CD4-positive, CD25-positive, alpha-beta regulatory T cell (primary cell): ENCODE data around the gene ATP13A2. TPM values are rescaled to one million over a fixed set of nuclear protein-coding genes. Genes with fewer than 3 reads are reported as not detected.

ENCODE experiments used
- ATAC-seq, 2 donors: fragments of 150-1000 bp; cut with Tn5 transposase; one replicate each; pipeline ENCODE4 v1.10.0; 2021; ENCODE audit warnings: low read depth in 2 of 2, moderate number of reproducible peaks in 2 of 2, moderate library complexity in 1 of 2
- DNase-seq, 3 donors: peaks; one replicate each; pipeline versions ENCODE4 v3.0.0 to v3.0.0-alpha.2; 2012 to 2022; ENCODE audit warnings: mixed read lengths in 1 of 3
- H3K27ac ChIP-seq: one replicate; pipeline ENCODE4 v1.7.0; 2013; ENCODE audit warnings: mild to moderate bottlenecking, low read length; ENCODE audit not compliant: insufficient read depth, poor library complexity, severe bottlenecking
- H3K27me3 ChIP-seq: one replicate; pipeline ENCODE4 v1.7.0; 2013; ENCODE audit warnings: low read length; ENCODE audit not compliant: control insufficient read depth, insufficient read depth
- H3K36me3 ChIP-seq: one replicate; pipeline ENCODE4 v1.7.0; 2013; ENCODE audit warnings: mild to moderate bottlenecking, low read length, moderate library complexity; ENCODE audit not compliant: control insufficient read depth, insufficient read depth
- H3K4me1 ChIP-seq: 2 replicates; pipeline ENCODE4 v1.7.0; 2013; ENCODE audit warnings: mild to moderate bottlenecking, low read length; ENCODE audit not compliant: insufficient read depth, control insufficient read depth, poor library complexity, severe bottlenecking
- H3K4me3 ChIP-seq: one replicate; pipeline ENCODE4 v1.7.0; 2013; ENCODE audit warnings: low read depth, mild to moderate bottlenecking, low read length, moderate library complexity
- H3K9me3 ChIP-seq, 2 experiments: 1 replicate in 1 of 2; 2 replicates in 1 of 2; pipeline ENCODE4 v1.7.0; 2013; ENCODE audit warnings: low read length in 2 of 2, mild to moderate bottlenecking in 1 of 2, moderate library complexity in 1 of 2; ENCODE audit not compliant: control insufficient read depth in 2 of 2
- H3K27ac Mint-ChIP-seq, 3 donors: one replicate each; pipeline ENCODE4 v1.8.0; 2020 to 2022; ENCODE audit warnings: mild to moderate bottlenecking in 3 of 3, mixed read lengths in 3 of 3, moderate library complexity in 2 of 3
- H3K27me3 Mint-ChIP-seq: one replicate; pipeline ENCODE4 v1.8.0; 2022; ENCODE audit warnings: mild to moderate bottlenecking, mixed read lengths
- H3K36me3 Mint-ChIP-seq: one replicate; pipeline ENCODE4 v1.8.0; 2020; ENCODE audit warnings: mixed read lengths
- H3K4me1 Mint-ChIP-seq, 4 donors: one replicate each; pipeline ENCODE4 v1.8.0; 2020 to 2022; ENCODE audit warnings: mixed read lengths in 4 of 4, mild to moderate bottlenecking in 1 of 4
- H3K4me3 Mint-ChIP-seq, 4 donors: one replicate each; pipeline ENCODE4 v1.8.0; 2020 to 2022; ENCODE audit warnings: mild to moderate bottlenecking in 4 of 4, mixed read lengths in 4 of 4, moderate library complexity in 3 of 4
- H3K9me3 Mint-ChIP-seq, 7 donors: one replicate each; pipeline ENCODE4 v1.8.0; 2020 to 2022; ENCODE audit warnings: mixed read lengths in 7 of 7, mild to moderate bottlenecking in 3 of 7, moderate library complexity in 2 of 7
- polyA plus RNA-seq, 4 donors: library from polyadenylated mRNA; unstranded; fragments of 300-500 nt; fragmentation: Illumina TruSeq; gene quantifications; one replicate each; pipeline ENCODE4 v1.2.3, GENCODE V29; 2021
- total RNA-seq: library from RNA; stranded (reverse); gene quantifications from one replicate; pipeline ENCODE4 v1.2.3, GENCODE V29; 2022

The ATP13A2 gene
- total and polyA plus RNA-seq, 5 donors from 2014 or later: 29.7 to 41.7 (median 33.0) TPM

GRCh38 chr1:16986962-16987361, 24.8 kb downstream of the ATP13A2 start:
- DNase-seq (no peak), ATAC-seq (no peak)
- H3K27ac Mint-ChIP-seq: no peak overlapping the region
- H3K27me3 ChIP-seq: no peaks in the 10 kb centered on the region
- H3K9me3 ChIP-seq: no peaks in the 10 kb centered on the region
- peaks cover 15% of the 10 kb centered on the region for H3K36me3 ChIP-seq
- peaks cover 6% of the 10 kb centered on the region for H3K27me3 Mint-ChIP-seq
- peaks cover 15% of the 10 kb centered on the region for H3K36me3 Mint-ChIP-seq
- no peaks in the 10 kb centered on the region for H3K9me3 Mint-ChIP-seq
- no peak overlapping the region for H3K27ac ChIP-seq
- no peak overlapping the region for H3K4me3 Mint-ChIP-seq
- H3K4me1 Mint-ChIP-seq: no peaks in the 10 kb centered on the region
- H3K4me1 ChIP-seq: no peaks in the 10 kb centered on the region
- H3K4me3 ChIP-seq: no peak overlapping the region

DNA sequence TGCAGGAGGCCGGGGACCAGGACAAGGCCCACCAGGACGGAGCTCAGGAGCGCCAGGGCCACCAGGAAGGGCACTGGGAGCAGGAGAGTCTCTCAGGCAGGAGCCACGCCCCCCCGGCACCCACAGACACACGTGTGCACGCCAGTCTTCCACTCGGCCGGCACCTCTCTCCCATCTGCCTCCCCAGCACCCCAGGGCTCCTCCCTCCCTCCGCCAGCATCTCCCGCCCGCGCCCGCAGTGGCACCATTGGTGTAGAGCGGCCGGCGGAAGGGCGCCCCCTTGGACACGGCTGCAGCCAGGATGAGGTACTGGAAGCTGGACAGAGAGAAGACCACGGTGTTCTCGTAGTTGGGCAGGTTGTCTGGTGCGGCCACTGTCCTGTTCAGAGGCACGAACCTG, 25.2 kb downstream of the ATP13A2 start:
- no peak for DNase-seq
- H3K4me3 ChIP-seq: no peak overlapping the region
- no peak for ATAC-seq
- no peak overlapping the region for H3K27ac Mint-ChIP-seq
- no peaks in the 10 kb centered on the region for H3K4me1 ChIP-seq
- no peak overlapping the region for H3K4me3 Mint-ChIP-seq
- peaks cover 15% of the 10 kb centered on the region for H3K36me3 ChIP-seq
- no peaks in the 10 kb centered on the region for H3K9me3 Mint-ChIP-seq
- peaks cover 15% of the 10 kb centered on the region for H3K36me3 Mint-ChIP-seq
- H3K9me3 ChIP-seq: no peaks in the 10 kb centered on the region
- H3K27me3 Mint-ChIP-seq: peaks cover 7% of the 10 kb centered on the region
- no peak overlapping the region for H3K27ac ChIP-seq
- peaks cover 0 to under 1% (median 0%) of the 10 kb centered on the region in 4 donors for H3K4me1 Mint-ChIP-seq
- no peaks in the 10 kb centered on the region for H3K27me3 ChIP-seq

- no peak for ATAC-seq
- Mint-ChIP-seq H3K9me3 (peaks cover 0 to 2% (median 0%) of the 10 kb centered on the region in 7 donors), H3K36me3 (peaks cover 11% of the 10 kb centered on the region), H3K27me3 (peaks cover 11% of the 10 kb centered on the region), H3K4me1 (peaks cover 0 to 5% (median 2%) of the 10 kb centered on the region in 4 donors), H3K4me3 (no peak overlapping the region), H3K27ac (no peak overlapping the region)
- no peaks in the 10 kb centered on the region for H3K9me3 ChIP-seq
- H3K36me3 ChIP-seq: peaks cover 15% of the 10 kb centered on the region
- H3K4me1 ChIP-seq: no peaks in the 10 kb centered on the region
- H3K27me3 ChIP-seq: no peaks in the 10 kb centered on the region
- no peak overlapping the region for H3K27ac ChIP-seq
- no peak overlapping the region for H3K4me3 ChIP-seq
- no peak for DNase-seq
Measured at GRCh38 chr1:16986113-16986512, 25.6 kb downstream of the ATP13A2 start.

DNA sequence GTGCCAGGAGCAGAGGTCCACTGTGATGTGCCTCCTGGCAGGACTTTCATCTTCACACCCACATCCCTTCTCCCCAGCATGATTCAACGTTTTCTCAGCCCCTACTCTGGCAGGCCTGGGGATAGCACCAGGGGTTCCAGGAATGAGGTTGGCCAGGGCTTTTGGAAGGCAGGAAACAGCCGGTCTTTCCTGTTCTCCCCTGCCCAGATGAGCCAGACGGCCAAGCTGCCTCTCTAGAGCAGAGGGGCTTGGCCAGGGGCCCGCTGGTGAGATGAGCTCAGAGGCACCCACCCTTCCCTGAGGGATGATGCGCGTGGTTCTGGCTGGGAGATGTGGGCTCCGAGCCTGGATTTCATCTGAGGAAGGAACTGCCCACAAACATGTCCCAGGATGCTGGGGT, 27.0 kb downstream of the ATP13A2 start:
- Mint-ChIP-seq H3K36me3 (peaks cover 10% of the 10 kb centered on the region), H3K27me3 (peaks cover 17% of the 10 kb centered on the region), H3K4me1 (peaks cover 0 to 10% (median 6%) of the 10 kb centered on the region in 4 donors), H3K4me3 (no peak overlapping the region), H3K27ac (no peak overlapping the region), H3K9me3 (peaks cover 0 to 2% (median 0%) of the 10 kb centered on the region in 7 donors)
- Histone ChIP-seq H3K4me1 (peaks cover 12% of the 10 kb centered on the region), H3K36me3 (peaks cover 13% of the 10 kb centered on the region), H3K27ac (no peak overlapping the region), H3K27me3 (peaks cover 4% of the 10 kb centered on the region), H3K9me3 (no peaks in the 10 kb centered on the region), H3K4me3 (no peak overlapping the region)
- DNase-seq (no peak), ATAC-seq (no peak)

GRCh38 chr1:16983649-16984048, 28.1 kb downstream of the ATP13A2 start:
- Mint-ChIP-seq H3K27me3 (peaks cover 17% of the 10 kb centered on the region), H3K9me3 (peaks cover 0 to 2% (median 0%) of the 10 kb centered on the region in 7 donors), H3K36me3 (peaks cover 7% of the 10 kb centered on the region), H3K27ac (no peak overlapping the region), H3K4me1 (peaks cover 0 to 10% (median 6%) of the 10 kb centered on the region in 4 donors), H3K4me3 (no peak overlapping the region)
- no peak for DNase-seq
- Histone ChIP-seq H3K4me3 (no peak overlapping the region), H3K27me3 (peaks cover 4% of the 10 kb centered on the region), H3K27ac (no peak overlapping the region), H3K9me3 (no peaks in the 10 kb centered on the region), H3K36me3 (peaks cover 11% of the 10 kb centered on the region), H3K4me1 (peaks cover 12% of the 10 kb centered on the region)
- no peak for ATAC-seq

DNA sequence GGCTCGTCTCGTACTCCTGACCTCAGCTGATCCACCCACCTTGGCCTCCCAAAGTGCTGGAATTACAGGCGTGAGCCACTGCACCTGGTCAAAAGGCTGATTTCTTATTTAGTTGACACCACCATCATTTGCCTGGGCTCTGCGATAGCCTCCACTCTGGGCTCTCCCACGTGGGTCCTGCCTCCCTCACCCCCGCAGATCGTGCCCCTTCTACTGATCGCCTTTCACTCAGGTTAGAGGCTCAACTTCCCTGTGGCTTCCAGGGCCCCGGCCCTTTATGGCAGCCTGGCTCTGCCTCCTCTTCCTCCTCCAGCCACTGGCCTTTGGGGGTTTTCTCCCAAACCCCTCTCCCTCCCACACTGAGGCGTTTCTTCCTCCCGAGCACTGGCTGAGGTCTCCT, 28.8 kb downstream of the ATP13A2 start:
- H3K4me1 Mint-ChIP-seq: peaks cover 0 to 10% (median 6%) of the 10 kb centered on the region in 4 donors
- no peaks in the 10 kb centered on the region for H3K9me3 ChIP-seq
- H3K4me3 Mint-ChIP-seq: no peak overlapping the region
- H3K36me3 ChIP-seq: peaks cover 8% of the 10 kb centered on the region
- no peak overlapping the region for H3K4me3 ChIP-seq
- H3K9me3 Mint-ChIP-seq: peaks cover 0 to 2% (median 0%) of the 10 kb centered on the region in 7 donors
- peaks cover 4% of the 10 kb centered on the region for H3K27me3 ChIP-seq
- ATAC-seq (no peak), DNase-seq (no peak)
- peaks cover 19% of the 10 kb centered on the region for H3K27me3 Mint-ChIP-seq
- peaks cover 7% of the 10 kb centered on the region for H3K36me3 Mint-ChIP-seq
- H3K27ac ChIP-seq: no peak overlapping the region
- peaks cover 12% of the 10 kb centered on the region for H3K4me1 ChIP-seq
- H3K27ac Mint-ChIP-seq: no peak overlapping the region

GRCh38 chr1:16981269-16981849, 30.4 kb downstream of the ATP13A2 start:
- ATAC-seq (no peak), DNase-seq (no peak)
- peaks cover 0 to 10% (median 6%) of the 10 kb centered on the region in 4 donors for H3K4me1 Mint-ChIP-seq
- Histone ChIP-seq H3K9me3 (no peaks in the 10 kb centered on the region), H3K4me1 (peaks cover 12% of the 10 kb centered on the region), H3K27me3 (peaks cover 4% of the 10 kb centered on the region), H3K36me3 (peaks cover 3% of the 10 kb centered on the region), H3K4me3 (no peak overlapping the region), H3K27ac (no peak overlapping the region)
- H3K27me3 Mint-ChIP-seq: peaks cover 21% of the 10 kb centered on the region
- peak overlapping the region in 3 of 4 donors; percentile 70 to 80 (median 76) for H3K4me3 Mint-ChIP-seq
- peak overlapping the region in 2 of 3 donors; percentile 39 to 81 for H3K27ac Mint-ChIP-seq
- H3K9me3 Mint-ChIP-seq: peaks cover 0 to 2% (median 0%) of the 10 kb centered on the region in 7 donors
- H3K36me3 Mint-ChIP-seq: peaks cover 7% of the 10 kb centered on the region
